ENCODE data around the gene MBD1.

The MBD1 gene

GRCh38 chr18:50280707-50281294 is 522 bp downstream of the MBD1 start:
- no peak for TF ChIP-seq CTCF (IDR thresholded peaks at IDR 0.05; ENCODE audit: low read depth, low read length, missing control alignments)
- peak overlapping the region; percentile 94 for H3K4me3 ChIP-seq (replicated peaks; ENCODE audit: low read depth, low read length)
- DNase-seq (ENCODE audit: extremely low read depth, low read depth): no peak

DNA sequence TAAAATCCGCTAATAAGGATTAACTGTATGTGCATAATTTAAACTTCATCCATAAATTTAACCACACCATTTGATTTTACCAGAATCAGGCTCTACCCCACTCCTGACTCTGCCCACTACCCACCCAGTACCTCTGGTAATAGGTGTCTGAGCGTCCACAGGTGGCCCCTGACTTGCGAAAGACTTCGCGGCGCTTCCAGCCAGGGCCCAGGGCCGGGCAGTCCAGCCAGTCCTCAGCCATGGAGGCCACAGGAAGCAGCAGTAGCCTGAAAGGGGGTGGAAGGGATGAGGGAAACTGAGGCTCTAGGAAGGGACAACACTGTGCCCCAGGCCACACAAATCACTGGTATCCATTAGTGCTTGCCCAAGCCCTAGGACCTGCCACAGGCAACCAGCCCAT is 1.6 kb downstream of the MBD1 start:
- H3K4me3 ChIP-seq (replicated peaks; ENCODE audit: low read depth, low read length): peak overlapping the region; percentile 94
- DNase-seq (ENCODE audit: extremely low read depth, low read depth): no peak
- no peak for TF ChIP-seq CTCF (IDR thresholded peaks at IDR 0.05; ENCODE audit: low read depth, low read length, missing control alignments)

DNA sequence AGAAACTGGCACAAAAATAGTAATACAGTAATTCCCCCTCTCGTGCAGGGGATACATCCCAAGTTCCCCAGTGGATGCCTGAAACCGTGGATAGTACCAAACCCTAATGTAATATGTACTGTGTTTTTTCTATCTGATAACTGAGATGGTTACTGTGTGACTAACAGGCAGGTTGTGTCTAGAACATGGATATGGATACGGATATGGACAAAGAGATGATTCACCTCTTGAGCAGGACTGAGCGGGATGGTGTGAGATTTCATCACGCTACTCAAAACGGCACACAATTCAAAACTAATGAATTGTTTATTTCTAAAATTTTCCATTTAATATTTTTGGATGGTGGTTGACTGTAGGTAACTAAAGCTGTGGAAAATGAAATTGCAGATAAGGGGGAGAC is 3.4 kb downstream of the MBD1 start:
- no peak overlapping the region for H3K4me3 ChIP-seq (replicated peaks; ENCODE audit: low read depth, low read length)
- no peak for TF ChIP-seq CTCF (IDR thresholded peaks at IDR 0.05; ENCODE audit: low read depth, low read length, missing control alignments)
- DNase-seq (ENCODE audit: extremely low read depth, low read depth): no peak

- no peak for DNase-seq (ENCODE audit: extremely low read depth, low read depth)
- H3K4me3 ChIP-seq (replicated peaks; ENCODE audit: low read depth, low read length): no peak overlapping the region
- TF ChIP-seq CTCF (IDR thresholded peaks at IDR 0.05; ENCODE audit: low read depth, low read length, missing control alignments): no peak
These were observed 4.9 kb downstream of the MBD1 start for GRCh38 chr18:50276452-50276851.

- no peak overlapping the region for H3K4me3 ChIP-seq (replicated peaks; ENCODE audit: low read depth, low read length)
- no peak for TF ChIP-seq CTCF (IDR thresholded peaks at IDR 0.05; ENCODE audit: low read depth, low read length, missing control alignments)
These were observed 5.8 kb downstream of the MBD1 start for GRCh38 chr18:50275503-50276036.

DNA sequence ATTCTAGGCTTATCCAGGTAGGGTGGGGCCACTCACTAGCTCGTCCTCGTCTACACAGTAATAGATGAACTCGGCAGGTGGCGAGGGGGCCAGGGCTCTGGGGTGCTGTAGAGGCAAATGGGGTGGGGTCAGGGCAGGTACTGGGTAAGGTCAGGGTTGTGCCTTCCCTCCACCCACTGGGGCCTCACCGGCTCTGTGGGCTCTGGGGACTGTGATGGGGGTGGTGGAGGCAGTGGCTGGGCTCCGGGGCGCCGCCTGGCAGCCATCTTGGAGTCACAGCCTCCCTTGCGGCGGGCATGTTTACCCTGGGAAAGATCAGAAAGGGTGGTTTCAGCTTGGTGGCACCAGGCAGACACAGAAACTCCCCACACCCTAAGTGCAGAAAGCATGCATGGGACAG is 6.4 kb downstream of the MBD1 start:
- TF ChIP-seq CTCF (IDR thresholded peaks at IDR 0.05; ENCODE audit: low read depth, low read length, missing control alignments): no peak
- H3K4me3 ChIP-seq (replicated peaks; ENCODE audit: low read depth, low read length): no peak overlapping the region
- DNase-seq (ENCODE audit: extremely low read depth, low read depth): no peak

More at GRCh38 chr18:50275503-50276036, 5.8 kb downstream of the MBD1 start:
- no peak for DNase-seq (ENCODE audit: extremely low read depth, low read depth)

GRCh38 chr18:50274044-50274442 is 7.3 kb downstream of the MBD1 start:
- TF ChIP-seq CTCF (IDR thresholded peaks at IDR 0.05; ENCODE audit: low read depth, low read length, missing control alignments): no peak
- DNase-seq (ENCODE audit: extremely low read depth, low read depth): no peak
- no peak overlapping the region for H3K4me3 ChIP-seq (replicated peaks; ENCODE audit: low read depth, low read length)
